Stimulated activated naive CD8-positive, alpha-beta T cell treated with anti-CD3 and anti-CD28 coated beads, Interleukin-15, Interleukin-2, amounts not matched to agents 100 ng/mL and 50 ng/mL, for 24 hours (primary cell): ENCODE data around the gene SFRP2.

Source experiments
- H3K27ac Mint-ChIP-seq: one replicate; pipeline ENCODE4 v1.8.0; 2021; ENCODE audit warnings: mild to moderate bottlenecking, mixed read lengths
- H3K27me3 Mint-ChIP-seq: one replicate; pipeline ENCODE4 v1.8.0; 2021; ENCODE audit warnings: mixed read lengths
- H3K36me3 Mint-ChIP-seq: one replicate; pipeline ENCODE4 v1.8.0; 2021; ENCODE audit warnings: low read depth, mixed read lengths
- H3K4me1 Mint-ChIP-seq: one replicate; pipeline ENCODE4 v1.8.0; 2021; ENCODE audit warnings: low read depth, mixed read lengths
- H3K4me3 Mint-ChIP-seq: one replicate; pipeline ENCODE4 v1.8.0; 2021; ENCODE audit warnings: mild to moderate bottlenecking, mixed read lengths
- H3K9me3 Mint-ChIP-seq: one replicate; pipeline ENCODE4 v1.8.0; 2021; ENCODE audit warnings: mixed read lengths

SFRP2 gene

DNA sequence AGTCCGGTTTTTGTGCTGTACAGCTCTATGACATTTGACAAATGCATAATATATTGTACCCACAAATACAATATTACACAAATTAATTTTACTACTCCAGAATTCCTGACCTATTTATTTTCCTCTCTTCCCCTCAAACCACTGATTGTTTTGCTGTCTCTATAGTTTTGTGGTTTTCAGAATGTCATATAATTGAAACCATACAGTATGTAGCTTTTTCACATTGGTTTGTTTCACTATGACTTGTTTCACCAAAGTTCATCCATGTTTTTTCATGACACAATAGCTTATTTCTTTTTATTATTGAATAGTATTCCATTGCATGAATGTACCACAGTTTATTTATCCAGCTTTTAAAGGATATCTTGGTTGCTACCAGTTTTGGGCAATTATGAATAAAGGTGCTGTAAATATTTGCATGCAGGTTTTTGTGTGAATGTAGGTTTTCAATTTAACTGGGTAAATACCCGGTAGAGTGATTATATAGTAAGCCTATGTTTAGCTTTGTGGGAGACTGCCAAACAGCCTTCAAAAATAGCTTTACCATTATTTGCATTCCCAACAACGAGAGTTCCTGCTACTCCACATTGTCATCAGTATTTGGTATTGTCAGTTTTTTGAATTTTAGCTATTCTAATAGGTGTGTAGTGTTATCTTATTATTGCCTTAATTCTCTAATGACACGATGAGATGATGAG lies 55.0 kb downstream of the SFRP2 start:
- H3K4me3 Mint-ChIP-seq, result no peak overlapping the region
- no peak overlapping the region for H3K27ac Mint-ChIP-seq
- H3K36me3 Mint-ChIP-seq, result no peaks in the 10 kb centered on the region
- H3K9me3 Mint-ChIP-seq, result peaks cover 3% of the 10 kb centered on the region
- peaks cover 10% of the 10 kb centered on the region for H3K27me3 Mint-ChIP-seq
- H3K4me1 Mint-ChIP-seq, result peaks cover 23% of the 10 kb centered on the region

DNA sequence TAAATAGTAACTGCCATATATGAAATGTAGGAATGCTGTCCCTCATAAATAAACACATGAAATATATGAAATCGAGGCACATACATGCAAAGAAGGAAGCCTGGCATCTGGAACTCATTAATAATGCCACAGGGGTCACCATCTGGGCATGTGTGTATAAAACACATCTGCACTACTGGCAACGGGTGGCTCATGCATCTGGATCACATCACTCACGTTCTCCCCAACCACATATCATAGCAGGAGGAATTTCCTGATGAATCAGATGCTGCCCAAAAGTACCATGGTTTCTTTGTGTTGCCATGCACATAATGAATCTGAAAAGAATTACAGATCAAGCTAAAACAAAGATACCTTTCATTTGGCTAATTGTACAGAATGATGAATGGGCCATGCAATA lies 57.6 kb downstream of the SFRP2 start:
- H3K36me3 Mint-ChIP-seq, result no peaks in the 10 kb centered on the region
- H3K4me3 Mint-ChIP-seq, result no peak overlapping the region
- no peak overlapping the region for H3K27ac Mint-ChIP-seq
- peaks cover 5% of the 10 kb centered on the region for H3K27me3 Mint-ChIP-seq
- peaks cover 1% of the 10 kb centered on the region for H3K9me3 Mint-ChIP-seq
- H3K4me1 Mint-ChIP-seq, result peaks cover 26% of the 10 kb centered on the region
